ENCODE data around the gene MRPS31. TPM values are rescaled to one million over a fixed set of nuclear protein-coding genes. Genes with fewer than 3 reads are reported as not detected.

Gene MRPS31
- total RNA-seq, 4 donors from 2014 or later = 26.9 to 34.9 (median 32.3) TPM

- intact Hi-C loops (cut with DNase I) = loop anchor here (10.0 kb wide), 1 partner anchor 288 kb away; the partner anchor contains the start of gene WBP4
- peak; percentile 48 to 58 for DNase-seq
Measured at GRCh38 chr13:40777166-40777808, 6.3 kb upstream of the MRPS31 start.

GRCh38 chr13:40776681-40777165 is 5.7 kb upstream of the MRPS31 start:
- peaks cover 26 to 35% of the 10 kb centered on the region in 2 donors for H3K4me1 ChIP-seq
- 61 to 62% methylated on average over 7 of the region's 7 CpGs for WGBS, 2 donors
- H3K27me3 ChIP-seq = no peaks in the 10 kb centered on the region
- no peaks in the 10 kb centered on the region for H3K36me3 ChIP-seq
- peak overlapping the region; percentile 30 to 83 (median 41) for H3K27ac ChIP-seq
- no peak for DNase-seq
- intact Hi-C loops (cut with DNase I) = loop anchor here (10.0 kb wide), 1 partner anchor 288 kb away; the partner anchor contains the start of gene WBP4
- TF ChIP-seq POLR2A (IDR thresholded peaks at IDR 0.05) = no peak
- no peak for TF ChIP-seq CTCF (IDR thresholded peaks at IDR 0.05)
- no peaks in the 10 kb centered on the region for H3K9me3 ChIP-seq
- H3K4me3 ChIP-seq (replicated peaks in 1 of 3) = no peak overlapping the region

More at GRCh38 chr13:40777166-40777808, 6.3 kb upstream of the MRPS31 start:
- Histone ChIP-seq H3K27ac (peak overlapping the region; percentile 30 to 83 (median 41)), H3K9me3 (no peaks in the 10 kb centered on the region), H3K4me1 (peaks cover 26 to 35% of the 10 kb centered on the region in 2 donors), H3K4me3 (replicated peaks in 1 of 3) (no peak overlapping the region), H3K36me3 (no peaks in the 10 kb centered on the region), H3K27me3 (no peaks in the 10 kb centered on the region)
- TF ChIP-seq POLR2A (IDR thresholded peaks at IDR 0.05) (no peak), CTCF (IDR thresholded peaks at IDR 0.05) (peak; percentile 53 to 73 (median 64))
- 20 to 26% methylated on average over 7 of the region's 7 CpGs for WGBS, 2 donors

GRCh38 chr13:40776232-40776631 is 5.2 kb upstream of the MRPS31 start:
- Histone ChIP-seq H3K36me3 (no peaks in the 10 kb centered on the region), H3K4me1 (peaks cover 26 to 35% of the 10 kb centered on the region in 2 donors), H3K27me3 (no peaks in the 10 kb centered on the region), H3K9me3 (no peaks in the 10 kb centered on the region), H3K27ac (peak overlapping the region in 1 of 3 donors; percentile 83), H3K4me3 (replicated peaks in 1 of 3) (no peak overlapping the region)
- TF ChIP-seq POLR2A (IDR thresholded peaks at IDR 0.05) (no peak), CTCF (IDR thresholded peaks at IDR 0.05) (no peak)
- 63 to 84% methylated on average over 7 of the region's 7 CpGs for WGBS, 2 donors
- no peak for DNase-seq
- intact Hi-C loops (cut with DNase I) = loop anchor here (10.0 kb wide), 1 partner anchor 289 kb away; the partner anchor contains the start of gene WBP4

- Histone ChIP-seq H3K4me1 (peaks cover 18 to 29% of the 10 kb centered on the region in 2 donors), H3K27me3 (no peaks in the 10 kb centered on the region), H3K9me3 (no peaks in the 10 kb centered on the region), H3K4me3 (replicated peaks in 1 of 3) (no peak overlapping the region), H3K27ac (no peak overlapping the region), H3K36me3 (no peaks in the 10 kb centered on the region)
- TF ChIP-seq POLR2A (IDR thresholded peaks at IDR 0.05) (no peak), CTCF (IDR thresholded peaks at IDR 0.05) (no peak)
- intact Hi-C loops (cut with DNase I) = loop anchor here (10.0 kb wide), 1 partner anchor 290 kb away; the partner anchor contains the start of gene WBP4
- DNase-seq = no peak
- WGBS, 2 donors = 81 to 85% methylated on average over 6 of the region's 6 CpGs
Measured at GRCh38 chr13:40774672-40775071, 3.7 kb upstream of the MRPS31 start.

Measured in thyroid gland (tissue), 4 donors.